ENCODE data around the gene CDKN1B.

DNA sequence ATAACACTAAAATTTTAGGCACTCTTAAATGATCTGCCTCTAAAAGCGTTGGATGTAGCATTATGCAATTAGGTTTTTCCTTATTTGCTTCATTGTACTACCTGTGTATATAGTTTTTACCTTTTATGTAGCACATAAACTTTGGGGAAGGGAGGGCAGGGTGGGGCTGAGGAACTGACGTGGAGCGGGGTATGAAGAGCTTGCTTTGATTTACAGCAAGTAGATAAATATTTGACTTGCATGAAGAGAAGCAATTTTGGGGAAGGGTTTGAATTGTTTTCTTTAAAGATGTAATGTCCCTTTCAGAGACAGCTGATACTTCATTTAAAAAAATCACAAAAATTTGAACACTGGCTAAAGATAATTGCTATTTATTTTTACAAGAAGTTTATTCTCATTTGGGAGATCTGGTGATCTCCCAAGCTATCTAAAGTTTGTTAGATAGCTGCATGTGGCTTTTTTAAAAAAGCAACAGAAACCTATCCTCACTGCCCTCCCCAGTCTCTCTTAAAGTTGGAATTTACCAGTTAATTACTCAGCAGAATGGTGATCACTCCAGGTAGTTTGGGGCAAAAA is 4.1 kb downstream of the CDKN1B start:
- TF ChIP-seq, protein P1, sequence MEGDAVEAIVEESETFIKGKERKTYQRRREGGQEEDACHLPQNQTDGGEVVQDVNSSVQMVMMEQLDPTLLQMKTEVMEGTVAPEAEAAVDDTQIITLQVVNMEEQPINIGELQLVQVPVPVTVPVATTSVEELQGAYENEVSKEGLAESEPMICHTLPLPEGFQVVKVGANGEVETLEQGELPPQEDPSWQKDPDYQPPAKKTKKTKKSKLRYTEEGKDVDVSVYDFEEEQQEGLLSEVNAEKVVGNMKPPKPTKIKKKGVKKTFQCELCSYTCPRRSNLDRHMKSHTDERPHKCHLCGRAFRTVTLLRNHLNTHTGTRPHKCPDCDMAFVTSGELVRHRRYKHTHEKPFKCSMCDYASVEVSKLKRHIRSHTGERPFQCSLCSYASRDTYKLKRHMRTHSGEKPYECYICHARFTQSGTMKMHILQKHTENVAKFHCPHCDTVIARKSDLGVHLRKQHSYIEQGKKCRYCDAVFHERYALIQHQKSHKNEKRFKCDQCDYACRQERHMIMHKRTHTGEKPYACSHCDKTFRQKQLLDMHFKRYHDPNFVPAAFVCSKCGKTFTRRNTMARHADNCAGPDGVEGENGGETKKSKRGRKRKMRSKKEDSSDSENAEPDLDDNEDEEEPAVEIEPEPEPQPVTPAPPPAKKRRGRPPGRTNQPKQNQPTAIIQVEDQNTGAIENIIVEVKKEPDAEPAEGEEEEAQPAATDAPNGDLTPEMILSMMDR (IDR thresholded peaks at IDR 0.05; ENCODE audit: low read length): no peak
- no peak for TF ChIP-seq EZH2 (IDR thresholded peaks at IDR 0.05; ENCODE audit: borderline replicate concordance, low read length)
